Common myeloid progenitor, CD34-positive (primary cell): ENCODE measurements around the gene LTBP1.
A peak's percentile ranks its signal among the peaks of the same experiment; 100 is the strongest.

Source experiments
- CTCF ChIA-PET: fragments of 350-600 bp; sonication (Branson Sonifier 250); formaldehyde crosslinking; loops from one replicate; lab custom pipeline; 2021; ENCODE audit warnings: antibody characterized with exemption; lab: Charles Lee
- POLR2A ChIA-PET: fragments of 350-600 bp; sonication (Branson Sonifier 250); formaldehyde crosslinking; loops from one replicate; lab custom pipeline; 2021; ENCODE audit warnings: antibody characterized with exemption; lab: Charles Lee
- DNase-seq, 3 donors: peaks; one replicate each; pipeline versions ENCODE4 v3.0.0 to v3.0.0-alpha.2; 2013
- H3K27ac ChIP-seq, 2 experiments: 1 replicate in 1 of 2; 2 replicates in 1 of 2; pipeline ENCODE4 v1.7.0; 2013; ENCODE audit warnings: inconsistent platforms in 2 of 2, low read length in 2 of 2, mild to moderate bottlenecking in 2 of 2, low read depth in 1 of 2, moderate library complexity in 1 of 2; ENCODE audit not compliant: severe bottlenecking in 2 of 2, insufficient read depth in 1 of 2, poor library complexity in 1 of 2
- H3K27me3 ChIP-seq, 5 experiments: replicated peaks in 2 of 5; 1 replicate in 3 of 5; 2 replicates in 2 of 5; pipeline versions ENCODE4 v1.6.1 to v1.7.0; 2013; ENCODE audit warnings: low read length in 4 of 5, mild to moderate bottlenecking in 2 of 5, moderate library complexity in 2 of 5, inconsistent platforms in 1 of 5; ENCODE audit not compliant: insufficient read depth in 5 of 5, control insufficient read depth in 4 of 5
- H3K36me3 ChIP-seq, 4 experiments: 1 replicate in 2 of 4; 2 replicates in 2 of 4; pipeline versions ENCODE4 v1.6.1 to v1.7.0; 2013; ENCODE audit warnings: low read length in 3 of 4, control low read depth in 1 of 4, mild to moderate bottlenecking in 1 of 4; ENCODE audit not compliant: control insufficient read depth in 4 of 4, insufficient read depth in 4 of 4
- H3K4me1 ChIP-seq, 4 experiments: 1 replicate in 3 of 4; 2 replicates in 1 of 4; pipeline versions ENCODE4 v1.6.1 to v1.7.1; 2013; ENCODE audit warnings: low read length in 3 of 4, mild to moderate bottlenecking in 3 of 4, control low read depth in 1 of 4, inconsistent platforms in 1 of 4, moderate library complexity in 1 of 4; ENCODE audit not compliant: control insufficient read depth in 4 of 4, insufficient read depth in 4 of 4; ENCODE audit errors: control extremely low read depth in 1 of 4
- H3K4me3 ChIP-seq, 7 experiments: 1 replicate in 4 of 7; 2 replicates in 3 of 7; pipeline versions ENCODE4 v1.5.1 to v1.7.0; 2013; ENCODE audit warnings: mild to moderate bottlenecking in 7 of 7, low read length in 6 of 7, moderate library complexity in 6 of 7, inconsistent platforms in 2 of 7, low read depth in 2 of 7, control low read depth in 1 of 7; ENCODE audit not compliant: insufficient read depth in 4 of 7, control insufficient read depth in 1 of 7; ENCODE audit errors: extremely low read depth in 1 of 7
- H3K9me3 ChIP-seq, 5 experiments: 1 replicate in 4 of 5; 2 replicates in 1 of 5; pipeline versions ENCODE4 v1.6.1 to v1.7.1; 2013; ENCODE audit warnings: low read length in 4 of 5, mild to moderate bottlenecking in 2 of 5, inconsistent platforms in 1 of 5, low read depth in 1 of 5, moderate library complexity in 1 of 5; ENCODE audit not compliant: control insufficient read depth in 4 of 5, insufficient read depth in 2 of 5; ENCODE audit errors: control extremely low read depth in 1 of 5
- WGBS: methylation state at CpG from one replicate; pipeline ENCODE4 v1.1.5; 2013; ENCODE audit not compliant: insufficient coverage; 5-methylcytosine and 5-hydroxymethylcytosine counted together

Gene LTBP1

DNA sequence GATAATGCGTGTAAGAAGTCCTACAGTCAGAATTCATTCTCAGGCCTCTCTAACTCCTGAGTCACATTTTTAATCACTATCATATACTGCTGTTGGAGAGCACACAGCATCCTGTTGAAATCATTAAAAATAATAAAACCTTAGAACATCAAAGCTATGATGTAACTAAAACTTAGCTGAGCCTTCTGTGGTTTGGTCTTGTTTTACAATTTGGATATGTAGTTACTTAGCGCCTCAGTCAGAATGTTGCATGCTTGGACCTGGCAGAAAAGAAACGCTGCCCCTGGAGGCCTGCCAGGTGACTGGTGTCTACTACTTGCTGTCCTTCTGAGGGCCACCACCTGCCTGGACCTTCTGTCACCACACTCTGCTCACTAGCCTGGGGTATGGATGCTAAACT lies 268.5 kb downstream of the LTBP1 start:
- 92% methylated on average over 2 of the region's 3 CpGs for WGBS
- H3K27ac ChIP-seq = no peak overlapping the region
- no peaks in the 10 kb centered on the region for H3K27me3 ChIP-seq
- no peaks in the 10 kb centered on the region for H3K9me3 ChIP-seq
- H3K4me1 ChIP-seq = peaks cover 0 to 5% (median 0%) of the 10 kb centered on the region in 4 experiments
- no peaks in the 10 kb centered on the region for H3K36me3 ChIP-seq
- DNase-seq = no peak
- ChIA-PET CTCF (no interaction called here), POLR2A (no interaction called here)
- H3K4me3 ChIP-seq = no peak overlapping the region

DNA sequence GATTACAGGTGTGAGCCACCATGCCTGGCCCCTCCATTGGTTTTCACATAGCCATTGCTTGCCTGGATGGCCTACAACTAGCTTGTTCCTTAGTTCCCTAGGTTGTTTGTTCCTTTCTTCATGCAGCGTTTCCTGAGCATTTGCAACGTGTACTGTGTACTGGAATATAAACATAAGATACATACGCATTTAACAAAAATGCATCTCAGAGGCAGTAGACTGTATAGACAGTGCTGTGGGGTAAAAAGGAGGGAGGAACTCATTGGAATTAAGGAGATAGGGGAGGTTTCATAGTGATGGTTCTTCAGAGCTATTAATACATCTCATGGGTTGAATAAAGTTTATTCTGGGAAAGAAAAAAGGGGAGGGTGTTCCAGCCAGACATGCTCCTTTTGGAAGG lies 269.2 kb downstream of the LTBP1 start:
- CTCF ChIA-PET = no interaction called here
- no peaks in the 10 kb centered on the region for H3K4me1 ChIP-seq
- no peaks in the 10 kb centered on the region for H3K9me3 ChIP-seq
- no peaks in the 10 kb centered on the region for H3K36me3 ChIP-seq
- DNase-seq = no peak
- no peak overlapping the region for H3K4me3 ChIP-seq
- POLR2A ChIA-PET = no interaction called here
- H3K27me3 ChIP-seq = no peaks in the 10 kb centered on the region
- H3K27ac ChIP-seq = no peak overlapping the region
- no CpG with 5 or more reads among the region's 3 CpGs for WGBS

DNA sequence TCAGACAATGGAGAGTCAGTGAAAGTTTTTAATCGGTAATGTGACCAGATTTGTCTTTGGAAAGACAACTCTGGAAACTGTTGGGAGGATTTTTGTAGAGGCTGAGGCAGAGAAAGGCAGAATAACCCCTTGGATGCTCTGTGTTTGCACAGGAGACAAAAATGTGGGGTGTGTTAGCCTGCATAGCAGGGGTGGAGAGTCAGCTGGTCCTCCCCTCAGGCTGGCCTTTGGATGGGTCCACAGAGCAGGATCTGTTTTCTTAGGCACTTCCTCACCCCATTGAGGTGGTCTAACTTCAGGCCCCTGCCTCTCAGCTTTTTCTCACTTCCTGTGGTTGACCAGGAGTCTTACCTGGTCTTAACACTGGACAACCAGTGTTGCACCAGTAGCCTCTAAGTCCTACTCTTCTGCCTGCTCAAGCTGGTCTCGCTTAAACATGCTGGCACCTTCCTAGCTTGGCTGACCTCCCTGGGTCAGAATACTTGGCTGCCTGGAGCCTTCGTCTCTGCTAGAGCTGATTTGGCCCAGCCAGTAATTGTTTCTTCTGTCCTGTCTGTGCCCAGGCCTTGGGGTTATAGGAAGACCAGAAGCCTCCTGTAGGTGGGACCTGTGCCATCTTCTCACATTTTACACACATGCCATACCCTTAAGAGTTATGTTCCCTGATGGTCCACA lies 269.9 kb downstream of the LTBP1 start:
- WGBS = 95% methylated on average over 3 of the region's 3 CpGs
- no peak overlapping the region for H3K27ac ChIP-seq
- H3K27me3 ChIP-seq = no peaks in the 10 kb centered on the region
- ChIA-PET POLR2A (no interaction called here), CTCF (no interaction called here)
- H3K4me3 ChIP-seq = no peak overlapping the region
- DNase-seq = no peak
- no peaks in the 10 kb centered on the region for H3K4me1 ChIP-seq
- no peaks in the 10 kb centered on the region for H3K36me3 ChIP-seq
- no peaks in the 10 kb centered on the region for H3K9me3 ChIP-seq

- WGBS = 88% methylated on average over 1 of the region's 3 CpGs
- no peaks in the 10 kb centered on the region for H3K4me1 ChIP-seq
- CTCF ChIA-PET = no interaction called here
- no peaks in the 10 kb centered on the region for H3K36me3 ChIP-seq
- no peaks in the 10 kb centered on the region for H3K27me3 ChIP-seq
- POLR2A ChIA-PET = no interaction called here
- no peaks in the 10 kb centered on the region for H3K9me3 ChIP-seq
- H3K27ac ChIP-seq = no peak overlapping the region
- H3K4me3 ChIP-seq = no peak overlapping the region
- DNase-seq = no peak
These were observed 270.7 kb downstream of the LTBP1 start for GRCh38 chr2:33217406-33217805.

DNA sequence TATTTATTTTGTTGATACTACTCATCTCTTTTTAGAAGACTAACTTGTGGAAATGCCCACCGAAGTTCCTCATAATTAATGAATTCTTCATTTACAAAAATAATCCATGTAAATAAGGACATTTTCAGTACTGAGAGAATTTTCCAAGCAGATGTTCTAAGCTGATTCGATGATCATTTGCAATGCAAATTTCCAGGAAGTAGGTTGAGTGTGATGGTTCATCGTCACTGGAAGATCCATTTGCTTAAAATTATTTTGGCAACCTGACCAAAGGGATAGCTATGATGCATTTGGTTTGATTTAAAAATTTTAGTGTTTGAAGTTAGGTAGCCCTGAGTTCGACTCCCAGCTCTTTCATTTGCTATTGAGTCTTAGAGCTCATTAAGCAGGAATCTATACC lies 272.4 kb downstream of the LTBP1 start:
- Histone ChIP-seq H3K4me1 (no peaks in the 10 kb centered on the region), H3K27me3 (no peaks in the 10 kb centered on the region), H3K4me3 (no peak overlapping the region), H3K9me3 (peaks cover 0 to 1% (median 0%) of the 10 kb centered on the region in 5 experiments), H3K36me3 (no peaks in the 10 kb centered on the region), H3K27ac (no peak overlapping the region)
- 95% methylated on average over 3 of the region's 4 CpGs for WGBS
- DNase-seq = no peak
- CTCF ChIA-PET = interaction anchor here (0.7 kb wide), 1 partner anchor 1511 kb away, joined by 5 read pairs; no protein-coding TSS in a partner anchor
- POLR2A ChIA-PET = interaction anchor here (0.7 kb wide), 1 partner anchor 100 kb away, joined by 8 read pairs; no protein-coding TSS in a partner anchor

DNA sequence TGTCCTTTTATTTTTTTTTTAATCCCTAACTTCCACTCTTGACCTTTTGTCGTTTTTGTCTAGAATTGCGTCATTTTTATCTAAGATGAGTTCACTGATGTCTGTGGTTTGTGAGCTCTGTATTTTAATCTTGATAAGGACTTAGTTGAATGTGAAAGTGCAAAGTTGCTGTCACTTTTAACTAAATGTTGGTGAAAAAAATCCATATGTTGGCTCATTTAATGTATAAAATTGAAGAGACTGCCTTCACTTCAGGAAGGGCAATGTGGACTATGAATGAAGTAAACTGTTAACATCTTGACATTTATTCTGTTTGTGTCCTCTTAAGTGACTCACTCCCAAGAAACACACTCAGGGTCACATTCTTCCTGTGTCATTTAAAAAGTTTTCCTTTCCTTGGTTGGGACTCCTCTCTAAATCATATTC lies 273.1 kb downstream of the LTBP1 start:
- H3K27ac ChIP-seq = no peak overlapping the region
- CTCF ChIA-PET = no interaction called here
- DNase-seq = peak in 2 of 3 donors; percentile 3 to 22
- H3K9me3 ChIP-seq = peaks cover 0 to 1% (median 0%) of the 10 kb centered on the region in 5 experiments
- no peak overlapping the region for H3K4me3 ChIP-seq
- H3K27me3 ChIP-seq = no peaks in the 10 kb centered on the region
- no CpG with 5 or more reads among the region's 2 CpGs for WGBS
- H3K4me1 ChIP-seq = no peaks in the 10 kb centered on the region
- no peaks in the 10 kb centered on the region for H3K36me3 ChIP-seq
- POLR2A ChIA-PET = no interaction called here

- no CpG with 5 or more reads among the region's 3 CpGs for WGBS
- Histone ChIP-seq H3K4me1 (no peaks in the 10 kb centered on the region), H3K27ac (no peak overlapping the region), H3K9me3 (peaks cover 0 to 2% (median under 1%) of the 10 kb centered on the region in 5 experiments), H3K36me3 (no peaks in the 10 kb centered on the region), H3K27me3 (no peaks in the 10 kb centered on the region), H3K4me3 (no peak overlapping the region)
- CTCF ChIA-PET = no interaction called here
- POLR2A ChIA-PET = no interaction called here
- DNase-seq = no peak
These were observed 273.8 kb downstream of the LTBP1 start for GRCh38 chr2:33220533-33220932.
